PC-3 (cell line): Measurements from ENCODE around the gene CEP131.

ENCODE experiments used
- EZH2 ChIP-seq: fragments of 300-600 bp; sonication (generic); IDR thresholded peaks from one replicate; pipeline ENCODE4 v1.6.1; 2017; ENCODE audit warnings: antibody characterized with exemption, mild to moderate bottlenecking, low read length; ENCODE audit not compliant: unreplicated experiment
- EZH2phosphoT487 ChIP-seq: fragments of 300-600 bp; sonication (generic); IDR thresholded peaks from 2 replicates; pipeline ENCODE4 v1.6.1; 2018; ENCODE audit warnings: mild to moderate bottlenecking, antibody characterized with exemption, low read length, borderline replicate concordance
- TF ChIP-seq, protein P1 (sequence below): fragments of 300-600 bp; sonication (generic); conservative IDR thresholded peaks from 2 replicates; pipeline ENCODE4 v1.5.1; 2017; ENCODE audit warnings: antibody characterized with exemption, low read depth, mild to moderate bottlenecking, low read length

- TF ChIP-seq, protein P1, sequence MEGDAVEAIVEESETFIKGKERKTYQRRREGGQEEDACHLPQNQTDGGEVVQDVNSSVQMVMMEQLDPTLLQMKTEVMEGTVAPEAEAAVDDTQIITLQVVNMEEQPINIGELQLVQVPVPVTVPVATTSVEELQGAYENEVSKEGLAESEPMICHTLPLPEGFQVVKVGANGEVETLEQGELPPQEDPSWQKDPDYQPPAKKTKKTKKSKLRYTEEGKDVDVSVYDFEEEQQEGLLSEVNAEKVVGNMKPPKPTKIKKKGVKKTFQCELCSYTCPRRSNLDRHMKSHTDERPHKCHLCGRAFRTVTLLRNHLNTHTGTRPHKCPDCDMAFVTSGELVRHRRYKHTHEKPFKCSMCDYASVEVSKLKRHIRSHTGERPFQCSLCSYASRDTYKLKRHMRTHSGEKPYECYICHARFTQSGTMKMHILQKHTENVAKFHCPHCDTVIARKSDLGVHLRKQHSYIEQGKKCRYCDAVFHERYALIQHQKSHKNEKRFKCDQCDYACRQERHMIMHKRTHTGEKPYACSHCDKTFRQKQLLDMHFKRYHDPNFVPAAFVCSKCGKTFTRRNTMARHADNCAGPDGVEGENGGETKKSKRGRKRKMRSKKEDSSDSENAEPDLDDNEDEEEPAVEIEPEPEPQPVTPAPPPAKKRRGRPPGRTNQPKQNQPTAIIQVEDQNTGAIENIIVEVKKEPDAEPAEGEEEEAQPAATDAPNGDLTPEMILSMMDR = no peak
- TF ChIP-seq EZH2 (no peak), EZH2phosphoT487 (no peak)
Measured at GRCh38 chr17:81261582-81262336, 39.0 kb upstream of the CEP131 start.
